Neural crest cell (in vitro differentiated cells): ENCODE results near the gene RAB29. TPM values are rescaled to one million over a fixed set of nuclear protein-coding genes. Genes with fewer than 3 reads are reported as not detected.

Experiments
- DNase-seq: peaks from one replicate; pipeline ENCODE4 v3.0.0; 2021; ENCODE audit warnings: low read depth, mixed read lengths, low spot score
- H3K27ac Mint-ChIP-seq: one replicate; pipeline ENCODE4 v1.8.0; 2021; ENCODE audit warnings: mild to moderate bottlenecking, mixed read lengths; ENCODE audit not compliant: unreplicated experiment
- H3K27me3 Mint-ChIP-seq: 2 replicates; pipeline ENCODE4 v1.8.0; 2021; ENCODE audit warnings: low read depth, mild to moderate bottlenecking, mixed read lengths
- H3K36me3 Mint-ChIP-seq: 2 replicates; pipeline ENCODE4 v1.8.0; 2021; ENCODE audit warnings: low read depth, mild to moderate bottlenecking, mixed read lengths
- H3K4me1 Mint-ChIP-seq: 2 replicates; pipeline ENCODE4 v1.8.0; 2021; ENCODE audit warnings: mixed read lengths
- H3K4me3 Mint-ChIP-seq: one replicate; pipeline ENCODE4 v1.8.0; 2021; ENCODE audit warnings: mild to moderate bottlenecking, mixed read lengths
- H3K9me3 Mint-ChIP-seq: 2 replicates; pipeline ENCODE4 v1.8.0; 2021; ENCODE audit warnings: mixed read lengths
- CTCF ChIP-seq: fragments of 200-600 bp; sonication (generic); conservative IDR thresholded peaks from 2 replicates; pipeline ENCODE4 v1.5.0; 2021; ENCODE audit warnings: antibody characterized with exemption, mild to moderate bottlenecking
- total RNA-seq: library from RNA; stranded (reverse); gene quantifications from 2 replicates; pipeline ENCODE4 v1.2.1, GENCODE V29; 2021

The RAB29 gene
- total RNA-seq, 1 donor from 2014 or later = 9.0 TPM

GRCh38 chr1:205719762-205720161 lies 55.5 kb downstream of the RAB29 start:
- Mint-ChIP-seq H3K4me1 (peaks cover 3% of the 10 kb centered on the region), H3K27ac (no peak overlapping the region), H3K27me3 (no peaks in the 10 kb centered on the region), H3K4me3 (no peak overlapping the region), H3K9me3 (no peaks in the 10 kb centered on the region), H3K36me3 (peaks cover 23% of the 10 kb centered on the region)
- no peak for TF ChIP-seq CTCF
- DNase-seq = no peak

GRCh38 chr1:205719015-205719414 lies 56.3 kb downstream of the RAB29 start:
- H3K27me3 Mint-ChIP-seq = no peaks in the 10 kb centered on the region
- peaks cover 25% of the 10 kb centered on the region for H3K36me3 Mint-ChIP-seq
- H3K27ac Mint-ChIP-seq = no peak overlapping the region

More at GRCh38 chr1:205719015-205719414, 56.3 kb downstream of the RAB29 start:
- DNase-seq = no peak
- no peak for TF ChIP-seq CTCF
- Mint-ChIP-seq H3K4me1 (peaks cover 11% of the 10 kb centered on the region), H3K9me3 (no peaks in the 10 kb centered on the region), H3K4me3 (no peak overlapping the region)

Other genes with a start within 250 kb of the RAB29 start
- gene ELK4, start 143.5 kb downstream of the RAB29 start, total RNA-seq = 30.1 and 33.1 TPM in 2 replicates
- 13.1 and 14.0 TPM in 2 replicates for gene SLC45A3, start 95.0 kb downstream of the RAB29 start, total RNA-seq
- gene NUCKS1, start 25.3 kb downstream of the RAB29 start, total RNA-seq = 440 and 491 TPM in 2 replicates
- 21.4 and 25.7 TPM in 2 replicates for gene SLC41A1, start 37.7 kb upstream of the RAB29 start, total RNA-seq
- not detected in 2 replicates for gene PM20D1, start 74.7 kb upstream of the RAB29 start, total RNA-seq
- 0.16 TPM in 1 of 2 replicates, not detected in the other for gene SLC26A9, start 168.0 kb upstream of the RAB29 start, total RNA-seq
- gene RAB7B, start 227.9 kb upstream of the RAB29 start, total RNA-seq = 4.4 and 4.5 TPM in 2 replicates
- not detected in 2 replicates for gene CTSE, start 248.4 kb upstream of the RAB29 start, total RNA-seq